Loucy (cell line): ENCODE measurements around the gene GRM3.

ENCODE experiments used
- H2AFZ ChIP-seq: fragments of 200-600 bp; sonication (generic); 2 replicates; pipeline ENCODE4 v1.6.0; 2016; ENCODE audit warnings: antibody characterized with exemption, mild to moderate bottlenecking, low read length, moderate library complexity
- H3F3A ChIP-seq: fragments of 200-600 bp; 2 replicates; pipeline ENCODE4 v1.6.0; 2016; ENCODE audit warnings: antibody characterized with exemption, low read depth, mild to moderate bottlenecking
- H3K27me3 ChIP-seq: fragments of 200-600 bp; sonication (generic); 2 replicates; pipeline ENCODE4 v1.6.1; 2014; ENCODE audit warnings: low read length, mild to moderate bottlenecking; ENCODE audit not compliant: insufficient read depth, poor library complexity, severe bottlenecking
- H3K36me3 ChIP-seq: fragments of 200-600 bp; sonication (generic); 2 replicates; pipeline ENCODE4 v1.6.1; 2016; ENCODE audit warnings: low read length; ENCODE audit not compliant: insufficient read depth
- H3K4me1 ChIP-seq: fragments of 200-600 bp; sonication (generic); 2 replicates; pipeline ENCODE4 v1.5.1; 2014; ENCODE audit warnings: low read length, mild to moderate bottlenecking; ENCODE audit not compliant: insufficient read depth, poor library complexity, severe bottlenecking
- H3K4me2 ChIP-seq: fragments of 200-600 bp; sonication (generic); 2 replicates; pipeline ENCODE4 v1.6.0; 2014; ENCODE audit warnings: antibody characterized with exemption, low read length, low read depth, mild to moderate bottlenecking; ENCODE audit not compliant: poor library complexity, severe bottlenecking
- H3K4me3 ChIP-seq: fragments of 200-600 bp; sonication (generic); 2 replicates; pipeline ENCODE4 v1.5.1; 2014; ENCODE audit warnings: low read length, mild to moderate bottlenecking, mixed read lengths; ENCODE audit not compliant: poor library complexity, severe bottlenecking
- H3K79me2 ChIP-seq: fragments of 200-600 bp; sonication (generic); 2 replicates; pipeline ENCODE4 v1.6.1; 2014; ENCODE audit warnings: low read length; ENCODE audit not compliant: insufficient read depth
- H3K9ac ChIP-seq: fragments of 200-600 bp; sonication (generic); 2 replicates; pipeline ENCODE4 v1.6.0; 2014; ENCODE audit warnings: mild to moderate bottlenecking, low read depth, low read length, moderate library complexity; ENCODE audit not compliant: poor library complexity, severe bottlenecking
- H3K9me2 ChIP-seq: fragments of 200-600 bp; sonication (generic); replicated peaks from 2 replicates; pipeline ENCODE4 v1.6.1; 2016; ENCODE audit warnings: low read depth, low read length, mixed read lengths
- H3K9me3 ChIP-seq: fragments of 200-600 bp; sonication (generic); 2 replicates; pipeline ENCODE4 v1.6.1; 2014; ENCODE audit warnings: mild to moderate bottlenecking, antibody characterized with exemption, low read length, low read depth; ENCODE audit not compliant: insufficient read depth
- H4K20me1 ChIP-seq: fragments of 200-600 bp; sonication (generic); 2 replicates; pipeline ENCODE4 v1.6.0; 2014; ENCODE audit warnings: antibody characterized with exemption, low read length, mild to moderate bottlenecking; ENCODE audit not compliant: insufficient read depth, poor library complexity, severe bottlenecking
- CTCF ChIP-seq: fragments of 200-600 bp; sonication (generic); conservative IDR thresholded peaks from 2 replicates; pipeline ENCODE4 v1.5.1; 2014; ENCODE audit warnings: mild to moderate bottlenecking, antibody characterized with exemption, low read length
- EZH2phosphoT487 ChIP-seq: fragments of 200-600 bp; IDR thresholded peaks from 2 replicates; pipeline ENCODE4 v1.6.1; 2018; ENCODE audit warnings: antibody characterized with exemption, mild to moderate bottlenecking, moderate library complexity, borderline replicate concordance

The GRM3 gene

GRCh38 chr7:86884152-86884551 lies 240.4 kb downstream of the GRM3 start:
- Histone ChIP-seq H3F3A (no peaks in the 10 kb centered on the region), H3K4me1 (no peaks in the 10 kb centered on the region), H3K36me3 (no peaks in the 10 kb centered on the region), H3K4me2 (no peak overlapping the region), H4K20me1 (no peaks in the 10 kb centered on the region), H3K9me3 (no peaks in the 10 kb centered on the region), H3K79me2 (no peaks in the 10 kb centered on the region), H3K9me2 (no peaks in the 10 kb centered on the region), H2AFZ (no peak overlapping the region), H3K9ac (no peak overlapping the region), H3K4me3 (no peak overlapping the region), H3K27me3 (no peaks in the 10 kb centered on the region)
- no peak for TF ChIP-seq EZH2phosphoT487

- no peaks in the 10 kb centered on the region for H3K4me1 ChIP-seq
- H2AFZ ChIP-seq = no peak overlapping the region
- no peaks in the 10 kb centered on the region for H3K79me2 ChIP-seq
- no peaks in the 10 kb centered on the region for H3K27me3 ChIP-seq
- no peaks in the 10 kb centered on the region for H4K20me1 ChIP-seq
- no peak for TF ChIP-seq CTCF
- no peak for TF ChIP-seq EZH2phosphoT487
- no peak overlapping the region for H3K4me2 ChIP-seq
- H3K9ac ChIP-seq = no peak overlapping the region
- H3K9me2 ChIP-seq = no peaks in the 10 kb centered on the region; the same call in 1 of the 2 replicates
- H3K36me3 ChIP-seq = no peaks in the 10 kb centered on the region
- no peaks in the 10 kb centered on the region for H3K9me3 ChIP-seq
- H3F3A ChIP-seq = no peaks in the 10 kb centered on the region
- H3K4me3 ChIP-seq = no peak overlapping the region
Measured at GRCh38 chr7:86889501-86889900, 245.8 kb downstream of the GRM3 start.

GRCh38 chr7:86898171-86898570 lies 254.5 kb downstream of the GRM3 start:
- Histone ChIP-seq H3K9me2 (no peaks in the 10 kb centered on the region), H3K79me2 (no peaks in the 10 kb centered on the region), H3K9me3 (no peaks in the 10 kb centered on the region), H3K27me3 (no peaks in the 10 kb centered on the region), H3K36me3 (no peaks in the 10 kb centered on the region), H3K4me2 (no peak overlapping the region), H2AFZ (no peak overlapping the region), H3K4me1 (no peaks in the 10 kb centered on the region), H4K20me1 (no peaks in the 10 kb centered on the region), H3K4me3 (no peak overlapping the region), H3K9ac (no peak overlapping the region), H3F3A (no peaks in the 10 kb centered on the region)
- TF ChIP-seq CTCF = no peak
- TF ChIP-seq EZH2phosphoT487 = no peak

GRCh38 chr7:86900886-86901285 lies 257.2 kb downstream of the GRM3 start:
- TF ChIP-seq CTCF (no peak), EZH2phosphoT487 (no peak)
- H2AFZ ChIP-seq = no peak overlapping the region
- no peaks in the 10 kb centered on the region for H4K20me1 ChIP-seq
- no peaks in the 10 kb centered on the region for H3K9me2 ChIP-seq
- no peaks in the 10 kb centered on the region for H3K36me3 ChIP-seq
- H3K4me2 ChIP-seq = no peak overlapping the region
- H3K9ac ChIP-seq = no peak overlapping the region
- no peaks in the 10 kb centered on the region for H3K79me2 ChIP-seq
- no peaks in the 10 kb centered on the region for H3K9me3 ChIP-seq
- H3F3A ChIP-seq = no peaks in the 10 kb centered on the region
- no peaks in the 10 kb centered on the region for H3K27me3 ChIP-seq
- H3K4me3 ChIP-seq = no peak overlapping the region
- no peaks in the 10 kb centered on the region for H3K4me1 ChIP-seq
